Testis (tissue), 3 donors: ENCODE results near the gene CES2. TPM values are rescaled to one million over a fixed set of nuclear protein-coding genes. Genes with fewer than 3 reads are reported as not detected.

Experiments
- DNase-seq: peaks from one replicate; pipeline ENCODE4 v3.0.0-alpha.2; 2019
- H3K27ac ChIP-seq, 2 donors: fragments of 200-600 bp; sonication (generic); one replicate each; pipeline ENCODE4 v1.5.1; 2019
- H3K27me3 ChIP-seq: fragments of 200-600 bp; sonication (generic); one replicate; pipeline ENCODE4 v1.5.1; 2019
- H3K36me3 ChIP-seq: fragments of 200-600 bp; sonication (generic); one replicate; pipeline ENCODE4 v1.5.1; 2017; ENCODE audit warnings: low read depth; ENCODE audit errors: missing control alignments
- H3K4me1 ChIP-seq: fragments of 200-600 bp; sonication (generic); one replicate; pipeline ENCODE4 v1.5.1; 2019
- H3K4me3 ChIP-seq, 2 donors: fragments of 200-600 bp; sonication (generic); one replicate each; pipeline ENCODE4 v1.5.1; 2017 to 2019
- H3K9me3 ChIP-seq: fragments of 200-600 bp; sonication (generic); one replicate; pipeline ENCODE4 v1.5.1; 2017
- CTCF ChIP-seq, 3 experiments: fragments of 450-650 bp in 2 of 3; fragments of 200-600 bp in 1 of 3; sonication (generic) in 1 of 3; IDR thresholded peaks; one replicate each; pipeline ENCODE4 v1.5.1; 2016 to 2019; ENCODE audit warnings: antibody characterized with exemption in 3 of 3, mild to moderate bottlenecking in 2 of 3, moderate library complexity in 1 of 3
- POLR2A ChIP-seq: fragments of 450-650 bp; IDR thresholded peaks from one replicate; pipeline ENCODE4 v1.6.1; 2017; ENCODE audit warnings: antibody characterized with exemption, mild to moderate bottlenecking, moderate library complexity
- WGBS, 2 donors: methylation state at CpG; one replicate each; pipeline ENCODE4 v1.1.5; 2018; 5-methylcytosine and 5-hydroxymethylcytosine counted together
- intact Hi-C: fragments of 100-400 bp; cut with DNase I; formaldehyde crosslinking; loops from one replicate; pipeline ENCODE4 v1.15.1; 2023; ENCODE audit warnings: low total_unique reads
- polyA plus RNA-seq: library from polyadenylated mRNA; stranded (reverse); fragments of 350-450 nt; fragmentation: Illumina TruSeq; extraction: RNeasy Lipid Tissue Mini Kit (QIAGEN cat#74804); gene quantifications from one replicate; pipeline ENCODE4 v1.2.3, GENCODE V29; 2014; ENCODE audit warnings: low read depth, low replicate concordance; ENCODE audit not compliant: insufficient read depth
- total RNA-seq, 2 donors: library from RNA; depleted of rRNA; stranded (reverse); fragments of >200 nt; gene quantifications; one replicate each; pipeline ENCODE4 v1.2.3, GENCODE V29; 2016

CES2 gene
- total and polyA plus RNA-seq, 3 donors from 2014 or later, result 34.4 to 51.9 (median 49.1) TPM

DNA sequence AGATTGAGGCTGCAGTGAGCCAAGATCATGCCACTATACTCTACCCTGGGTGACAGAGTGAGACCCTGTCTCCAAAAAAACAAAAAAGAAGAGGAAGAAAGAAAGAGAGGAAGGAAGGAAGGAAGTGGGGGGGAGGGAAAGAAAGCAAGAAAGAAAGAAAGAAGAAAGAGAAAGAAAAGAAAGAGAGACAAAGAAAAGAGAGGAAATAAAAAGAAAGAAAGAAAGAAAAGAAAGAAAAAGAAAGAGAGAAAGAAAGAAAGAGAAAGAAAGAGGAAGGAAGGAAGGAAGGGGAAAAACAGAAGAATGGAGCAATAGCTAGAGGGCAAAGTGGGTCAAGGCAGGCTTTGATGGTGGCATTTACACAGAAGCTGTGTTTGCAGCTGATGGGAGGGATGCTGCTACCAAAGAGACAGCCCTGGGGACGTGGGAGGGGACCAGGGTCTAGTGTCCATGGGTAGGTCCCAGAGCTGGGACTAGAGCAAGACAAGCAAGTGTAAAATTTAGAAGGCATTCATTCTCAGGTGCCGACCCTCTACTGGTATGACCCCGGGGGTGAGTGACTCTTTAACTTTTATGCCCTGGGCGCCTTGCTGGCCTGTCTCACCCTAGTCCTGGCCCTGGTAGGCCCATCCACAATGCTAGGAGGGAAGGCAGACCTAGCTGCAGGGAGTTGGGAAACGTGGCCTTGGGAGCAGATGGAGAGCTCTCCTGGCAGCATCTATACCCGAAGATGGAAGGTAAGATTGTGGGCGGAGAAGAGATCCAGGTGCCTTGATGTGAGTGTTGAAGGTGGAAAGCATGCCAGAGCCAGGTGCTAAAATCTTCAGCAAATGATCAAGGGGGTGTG lies 23.8 kb downstream of the CES2 start:
- Histone ChIP-seq H3K4me3 (no peak overlapping the region), H3K9me3 (no peaks in the 10 kb centered on the region), H3K36me3 (no peaks in the 10 kb centered on the region), H3K27ac (no peak overlapping the region), H3K4me1 (peaks cover 7% of the 10 kb centered on the region), H3K27me3 (no peaks in the 10 kb centered on the region)
- intact Hi-C loops, result no loop called here
- TF ChIP-seq POLR2A, result no peak
- TF ChIP-seq CTCF (IDR thresholded peaks at IDR 0.05), result no peak
- DNase-seq, result no peak
- WGBS, 2 donors, result 76 to 80% methylated on average over 7 of the region's 7 CpGs

DNA sequence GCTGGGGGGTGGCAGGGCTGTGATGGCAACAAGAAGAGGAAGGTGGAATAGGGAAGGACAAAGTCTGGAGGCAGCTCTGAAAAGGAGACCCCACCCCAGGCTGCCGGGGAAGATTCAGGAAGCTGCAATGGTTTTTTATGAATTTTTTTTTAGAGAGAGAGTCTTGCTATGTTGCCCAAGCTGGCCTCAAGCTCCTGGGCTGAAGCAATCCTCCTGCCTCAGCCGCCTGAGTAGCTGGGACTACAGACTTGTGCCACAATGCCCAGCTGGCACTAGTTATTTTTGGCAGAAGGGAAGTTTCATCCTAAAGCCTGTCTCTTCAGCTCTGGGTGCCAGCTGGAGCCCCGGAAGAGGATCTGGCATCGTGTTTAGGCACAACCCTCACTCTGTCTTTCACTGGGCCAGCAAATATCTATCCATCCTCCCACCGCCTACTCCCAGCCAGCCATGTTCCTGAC lies 24.4 kb downstream of the CES2 start:
- Histone ChIP-seq H3K36me3 (no peaks in the 10 kb centered on the region), H3K27me3 (no peaks in the 10 kb centered on the region), H3K4me1 (peaks cover 7% of the 10 kb centered on the region), H3K27ac (no peak overlapping the region), H3K4me3 (no peak overlapping the region), H3K9me3 (no peaks in the 10 kb centered on the region)
- intact Hi-C loops, result no loop called here
- 56 to 74% methylated on average over 5 of the region's 5 CpGs for WGBS, 2 donors
- no peak for TF ChIP-seq CTCF (IDR thresholded peaks at IDR 0.05)
- TF ChIP-seq POLR2A, result no peak
- no peak for DNase-seq

- DNase-seq, result no peak
- Histone ChIP-seq H3K4me3 (no peak overlapping the region), H3K36me3 (no peaks in the 10 kb centered on the region), H3K27ac (no peak overlapping the region), H3K9me3 (no peaks in the 10 kb centered on the region), H3K4me1 (peaks cover 7% of the 10 kb centered on the region), H3K27me3 (no peaks in the 10 kb centered on the region)
- TF ChIP-seq CTCF (IDR thresholded peaks at IDR 0.05), result no peak
- TF ChIP-seq POLR2A, result no peak
- intact Hi-C loops, result no loop called here
- WGBS, 2 donors, result 90 to 100% methylated on average over 1 of the region's 1 CpG
These were observed 25.0 kb downstream of the CES2 start for GRCh38 chr16:66960270-66960669.

GRCh38 chr16:66961065-66961744 lies 25.9 kb downstream of the CES2 start, which contains the start of gene CES3:
Gene CES3 (plus strand): TSS chr16:66961266. CDS start chr16:66961308, 42 bp downstream.
- H3K36me3 ChIP-seq, result no peaks in the 10 kb centered on the region
- H3K27ac ChIP-seq, result no peak within 1 kb of the TSS
- no peak within 1 kb of the TSS for H3K4me3 ChIP-seq
- no peaks in the 10 kb centered on the region for H3K9me3 ChIP-seq
- DNase-seq, result peak; percentile 83
- TF ChIP-seq CTCF (IDR thresholded peaks at IDR 0.05) (peak; percentile 37 to 70 (median 64)), POLR2A (no peak)
- H3K4me1 ChIP-seq, result no peaks in the 10 kb centered on the region
- 71 to 85% methylated on average over 15 to 16 of the region's 16 CpGs for WGBS, 2 donors
- no peaks in the 10 kb centered on the region for H3K27me3 ChIP-seq
- intact Hi-C loops, result no loop called here
